SK-N-SH (cell line): ENCODE results near the gene SPIN1.

Experiments used
- EP300 ChIP-seq, 2 experiments: IDR thresholded peaks; 2 replicates each; pipeline versions ENCODE4 v1.4.0 to v1.6.1; 2012; ENCODE audit warnings: borderline replicate concordance in 1 of 2, low read depth in 1 of 2, low read length in 1 of 2
- RCOR1 ChIP-seq: fragments of 150-350 bp; IDR thresholded peaks from 2 replicates; pipeline ENCODE4 v1.6.1; 2017; ENCODE audit warnings: antibody characterized with exemption, low read length
- SIN3A ChIP-seq: IDR thresholded peaks from 2 replicates; pipeline ENCODE4 v1.6.1; 2012; ENCODE audit warnings: low read depth, mild to moderate bottlenecking, low read length, moderate library complexity, borderline replicate concordance
- TF ChIP-seq, protein P1 (sequence below): fragments of 200-600 bp; sonication (generic); IDR thresholded peaks from 2 replicates; pipeline ENCODE4 v1.6.1; 2017; ENCODE audit warnings: antibody characterized with exemption, mild to moderate bottlenecking, moderate library complexity

DNA sequence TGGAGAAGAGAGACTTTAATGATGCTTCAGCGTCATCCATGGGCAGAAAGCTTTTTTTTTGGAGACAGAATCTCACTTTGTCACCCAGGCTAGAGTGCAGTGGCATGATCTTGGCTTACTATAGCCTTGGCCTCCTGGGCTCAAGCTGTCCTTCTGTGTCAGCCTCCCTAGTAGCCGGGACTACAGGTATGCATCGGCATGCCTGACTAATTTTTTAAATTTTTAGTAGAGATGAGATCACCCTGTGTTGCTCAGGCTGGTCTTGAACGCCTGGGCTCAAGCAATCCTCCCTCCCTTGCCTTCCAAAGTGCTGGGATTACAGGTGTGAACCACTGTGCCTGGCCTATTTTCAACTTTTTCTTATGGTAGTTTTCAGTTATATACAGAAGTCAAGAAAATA is 23.2 kb downstream of the SPIN1 start:
- TF ChIP-seq, protein P1, sequence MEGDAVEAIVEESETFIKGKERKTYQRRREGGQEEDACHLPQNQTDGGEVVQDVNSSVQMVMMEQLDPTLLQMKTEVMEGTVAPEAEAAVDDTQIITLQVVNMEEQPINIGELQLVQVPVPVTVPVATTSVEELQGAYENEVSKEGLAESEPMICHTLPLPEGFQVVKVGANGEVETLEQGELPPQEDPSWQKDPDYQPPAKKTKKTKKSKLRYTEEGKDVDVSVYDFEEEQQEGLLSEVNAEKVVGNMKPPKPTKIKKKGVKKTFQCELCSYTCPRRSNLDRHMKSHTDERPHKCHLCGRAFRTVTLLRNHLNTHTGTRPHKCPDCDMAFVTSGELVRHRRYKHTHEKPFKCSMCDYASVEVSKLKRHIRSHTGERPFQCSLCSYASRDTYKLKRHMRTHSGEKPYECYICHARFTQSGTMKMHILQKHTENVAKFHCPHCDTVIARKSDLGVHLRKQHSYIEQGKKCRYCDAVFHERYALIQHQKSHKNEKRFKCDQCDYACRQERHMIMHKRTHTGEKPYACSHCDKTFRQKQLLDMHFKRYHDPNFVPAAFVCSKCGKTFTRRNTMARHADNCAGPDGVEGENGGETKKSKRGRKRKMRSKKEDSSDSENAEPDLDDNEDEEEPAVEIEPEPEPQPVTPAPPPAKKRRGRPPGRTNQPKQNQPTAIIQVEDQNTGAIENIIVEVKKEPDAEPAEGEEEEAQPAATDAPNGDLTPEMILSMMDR: no peak
- TF ChIP-seq EP300 (IDR thresholded peaks at IDR 0.05; ENCODE audit: borderline replicate concordance in 1 of 2, low read depth in 1 of 2, low read length in 1 of 2): no peak
- no peak for TF ChIP-seq RCOR1
- no peak for TF ChIP-seq SIN3A
